ENCODE results near the gene NOTCH3.

DNA sequence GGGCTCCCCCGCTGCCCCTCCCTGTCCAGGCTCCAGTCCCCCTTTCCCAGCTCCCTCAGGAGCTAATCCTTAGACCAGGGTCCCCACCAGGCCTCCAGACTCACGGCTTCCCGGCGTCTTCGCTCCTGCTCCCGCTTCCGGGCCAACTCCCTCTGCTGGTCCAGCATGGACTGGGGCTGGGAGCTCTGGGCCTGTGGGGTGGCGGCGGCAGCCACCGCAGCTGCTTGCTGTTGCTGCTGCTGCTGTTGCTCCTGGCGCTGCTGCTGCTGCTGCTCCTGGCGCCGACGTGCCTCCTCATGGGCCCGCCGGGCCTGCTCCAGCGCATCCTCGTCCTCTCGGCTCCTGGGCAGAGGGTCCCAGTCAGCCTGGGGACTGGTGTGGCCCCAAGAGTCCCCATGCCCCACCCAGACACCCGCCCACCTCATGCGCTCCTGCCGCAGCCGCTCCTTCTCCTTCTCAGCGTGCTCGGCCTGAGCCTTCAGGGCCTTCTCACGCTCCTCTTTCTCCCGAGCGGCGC lies 37.9 kb upstream of the NOTCH3 start:
- TF ChIP-seq, protein P1, sequence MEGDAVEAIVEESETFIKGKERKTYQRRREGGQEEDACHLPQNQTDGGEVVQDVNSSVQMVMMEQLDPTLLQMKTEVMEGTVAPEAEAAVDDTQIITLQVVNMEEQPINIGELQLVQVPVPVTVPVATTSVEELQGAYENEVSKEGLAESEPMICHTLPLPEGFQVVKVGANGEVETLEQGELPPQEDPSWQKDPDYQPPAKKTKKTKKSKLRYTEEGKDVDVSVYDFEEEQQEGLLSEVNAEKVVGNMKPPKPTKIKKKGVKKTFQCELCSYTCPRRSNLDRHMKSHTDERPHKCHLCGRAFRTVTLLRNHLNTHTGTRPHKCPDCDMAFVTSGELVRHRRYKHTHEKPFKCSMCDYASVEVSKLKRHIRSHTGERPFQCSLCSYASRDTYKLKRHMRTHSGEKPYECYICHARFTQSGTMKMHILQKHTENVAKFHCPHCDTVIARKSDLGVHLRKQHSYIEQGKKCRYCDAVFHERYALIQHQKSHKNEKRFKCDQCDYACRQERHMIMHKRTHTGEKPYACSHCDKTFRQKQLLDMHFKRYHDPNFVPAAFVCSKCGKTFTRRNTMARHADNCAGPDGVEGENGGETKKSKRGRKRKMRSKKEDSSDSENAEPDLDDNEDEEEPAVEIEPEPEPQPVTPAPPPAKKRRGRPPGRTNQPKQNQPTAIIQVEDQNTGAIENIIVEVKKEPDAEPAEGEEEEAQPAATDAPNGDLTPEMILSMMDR (IDR thresholded peaks at IDR 0.05): no peak
- TF ChIP-seq EP300 (IDR thresholded peaks at IDR 0.05) (no peak), POLR2A (IDR thresholded peaks at IDR 0.05) (no peak)
